Astrocyte (in vitro differentiated cells and primary cell): ENCODE data around the gene TDP1.

Source experiments
- EZH2 ChIP-seq: IDR thresholded peaks from 2 replicates; pipeline ENCODE4 v1.6.1; 2012; ENCODE audit warnings: mild to moderate bottlenecking, low read length, inconsistent platforms; ENCODE audit not compliant: insufficient read depth
- TF ChIP-seq, protein P1 (sequence below): IDR thresholded peaks from 2 replicates; pipeline ENCODE4 v1.5.1; 2011; ENCODE audit warnings: low read depth, mild to moderate bottlenecking, inconsistent platforms, low read length, moderate library complexity; ENCODE audit not compliant: insufficient read depth

DNA sequence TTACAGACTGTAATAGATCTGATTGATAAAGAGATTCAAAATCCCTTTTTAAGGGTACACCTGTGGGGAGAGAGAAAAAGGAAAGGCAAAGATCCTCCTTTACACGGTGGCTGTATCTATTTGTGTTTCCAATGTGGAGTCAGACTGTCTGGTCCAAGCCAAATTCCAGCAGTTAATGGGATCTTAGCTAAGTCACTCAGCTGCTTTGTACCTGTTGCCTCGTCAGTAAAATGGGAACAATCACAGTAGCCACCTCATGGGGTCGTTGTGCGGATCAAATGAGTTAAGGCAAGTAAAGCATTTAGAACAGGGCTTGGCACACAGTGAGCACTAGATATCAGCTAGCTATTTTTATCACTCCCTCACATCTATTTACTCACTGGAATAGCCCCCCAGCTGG is 48.1 kb upstream of the TDP1 start:
- no peak for TF ChIP-seq EZH2
- TF ChIP-seq, protein P1, sequence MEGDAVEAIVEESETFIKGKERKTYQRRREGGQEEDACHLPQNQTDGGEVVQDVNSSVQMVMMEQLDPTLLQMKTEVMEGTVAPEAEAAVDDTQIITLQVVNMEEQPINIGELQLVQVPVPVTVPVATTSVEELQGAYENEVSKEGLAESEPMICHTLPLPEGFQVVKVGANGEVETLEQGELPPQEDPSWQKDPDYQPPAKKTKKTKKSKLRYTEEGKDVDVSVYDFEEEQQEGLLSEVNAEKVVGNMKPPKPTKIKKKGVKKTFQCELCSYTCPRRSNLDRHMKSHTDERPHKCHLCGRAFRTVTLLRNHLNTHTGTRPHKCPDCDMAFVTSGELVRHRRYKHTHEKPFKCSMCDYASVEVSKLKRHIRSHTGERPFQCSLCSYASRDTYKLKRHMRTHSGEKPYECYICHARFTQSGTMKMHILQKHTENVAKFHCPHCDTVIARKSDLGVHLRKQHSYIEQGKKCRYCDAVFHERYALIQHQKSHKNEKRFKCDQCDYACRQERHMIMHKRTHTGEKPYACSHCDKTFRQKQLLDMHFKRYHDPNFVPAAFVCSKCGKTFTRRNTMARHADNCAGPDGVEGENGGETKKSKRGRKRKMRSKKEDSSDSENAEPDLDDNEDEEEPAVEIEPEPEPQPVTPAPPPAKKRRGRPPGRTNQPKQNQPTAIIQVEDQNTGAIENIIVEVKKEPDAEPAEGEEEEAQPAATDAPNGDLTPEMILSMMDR: no peak
